Mucosa of descending colon (tissue), 3 donors: ENCODE results near the gene PCBP3. TPM values are rescaled to one million over a fixed set of nuclear protein-coding genes. Genes with fewer than 3 reads are reported as not detected.

Experiments used
- ATAC-seq: fragments of 200-7000 bp; cut with Tn5 transposase; one replicate; pipeline ENCODE4 v1.9.1; 2020; ENCODE audit warnings: mild to moderate bottlenecking, moderate library complexity
- DNase-seq, 3 donors: peaks; one replicate each; pipeline ENCODE4 v3.0.0-alpha.2; 2020
- H3K36me3 ChIP-seq: fragments of 200-600 bp; one replicate; pipeline ENCODE4 v1.8.0; 2021; ENCODE audit warnings: low read depth, mild to moderate bottlenecking
- H3K4me1 ChIP-seq: fragments of 200-600 bp; one replicate; pipeline ENCODE4 v1.8.0; 2021; ENCODE audit warnings: low read depth, mild to moderate bottlenecking
- H3K4me3 ChIP-seq: fragments of 200-600 bp; one replicate; pipeline ENCODE4 v1.8.0; 2021; ENCODE audit warnings: mild to moderate bottlenecking
- H3K9me3 ChIP-seq: fragments of 200-600 bp; one replicate; pipeline ENCODE4 v1.8.0; 2021; ENCODE audit warnings: mild to moderate bottlenecking
- CTCF ChIP-seq: fragments of 200-600 bp; IDR thresholded peaks from one replicate; pipeline ENCODE4 v1.8.0; 2022; ENCODE audit warnings: antibody characterized with exemption, mild to moderate bottlenecking
- intact Hi-C, 2 donors: fragments of 100-400 bp; cut with DNase I in 1 of 2; cut with micrococcal nuclease in 1 of 2; formaldehyde crosslinking; loops; one replicate each; pipeline versions ENCODE4 v1.11.0 to v1.11.1; 2022; cut with DNase I, micrococcal nuclease
- total RNA-seq, 3 donors: library from RNA; stranded (reverse); fragmentation: NEBNext Ultra II Directional in 2 of 3; extraction: Animal tissue kit (Norgen Biotek cat#: 25700) in 2 of 3; gene quantifications; one replicate each; pipeline versions ENCODE4 v1.2.1 to v1.2.4, GENCODE V29; 2021 to 2023
- donor health status: DM: no; HTN: no; CAD: no; lungs with moderate emphysema.
- donor health status: DM: no; HTN: no; CAD: no.
- donor health status: DM: no; HTN: yes; CAD: no.

The PCBP3 gene
- total RNA-seq, 3 donors from 2014 or later, result 4.5 to 18.4 (median 7.6) TPM

DNA sequence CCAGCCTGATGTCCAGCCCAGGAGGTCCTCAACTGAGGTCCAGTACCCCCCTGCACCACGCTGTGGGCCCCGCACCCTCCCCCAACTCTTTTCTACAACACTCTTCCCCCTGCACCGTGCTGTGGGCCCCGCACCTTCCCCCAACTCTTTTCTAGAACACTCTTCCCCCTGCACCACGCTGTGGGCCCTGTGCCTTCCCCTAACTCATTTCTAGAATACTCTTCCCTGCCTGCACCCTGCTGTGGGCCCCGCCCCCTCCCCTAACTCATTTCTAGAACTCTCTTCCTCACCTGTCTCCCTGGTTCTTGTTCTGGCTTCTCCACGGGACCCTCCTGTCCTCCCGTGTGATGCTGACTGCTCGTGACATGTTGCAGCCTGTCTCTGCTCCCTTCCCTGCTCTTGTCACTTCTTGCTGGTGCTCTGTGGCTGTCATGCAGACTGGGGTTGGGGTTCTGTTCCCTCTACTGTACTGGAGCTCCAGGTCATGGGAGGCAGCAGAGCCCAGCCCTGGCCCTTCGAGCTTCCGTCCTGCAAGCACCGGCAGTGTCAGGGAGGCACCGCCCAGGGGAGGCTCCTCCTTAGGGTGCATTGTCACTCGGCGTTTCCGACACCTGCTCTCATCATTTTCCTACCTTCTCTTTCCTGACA is 177.9 kb downstream of the PCBP3 start:
- ATAC-seq, result no peak
- no peak for TF ChIP-seq CTCF
- H3K9me3 ChIP-seq, result no peaks in the 10 kb centered on the region
- H3K36me3 ChIP-seq, result no peaks in the 10 kb centered on the region
- DNase-seq, result no peak
- no peaks in the 10 kb centered on the region for H3K4me1 ChIP-seq
- H3K4me3 ChIP-seq, result no peak overlapping the region
- intact Hi-C loops, result loop anchor here in 1 of 2 donors (10.0 kb wide), 1 partner anchor 267 kb away; no protein-coding TSS in a partner anchor

DNA sequence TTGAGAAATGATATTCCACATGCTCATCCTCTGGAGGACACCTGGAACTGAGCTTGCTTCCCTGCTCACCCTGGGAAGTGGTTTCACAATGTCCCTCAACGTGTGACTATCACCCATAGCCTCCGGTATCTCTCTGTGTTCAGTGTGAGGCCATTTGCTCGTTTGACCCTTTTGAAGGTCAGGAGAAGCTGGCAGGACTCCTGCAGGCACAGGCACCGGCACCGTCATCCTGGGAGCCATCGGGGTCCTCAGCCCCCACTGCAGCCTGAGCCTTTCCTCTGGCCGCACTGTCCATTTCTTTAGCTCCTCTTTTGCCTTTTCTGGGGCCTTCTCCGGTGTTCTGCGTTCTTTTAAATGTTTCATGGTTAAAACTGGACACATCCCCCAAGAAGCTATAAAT is 178.5 kb downstream of the PCBP3 start:
- H3K9me3 ChIP-seq, result no peaks in the 10 kb centered on the region
- no peaks in the 10 kb centered on the region for H3K4me1 ChIP-seq
- ATAC-seq (no peak), DNase-seq (no peak)
- H3K36me3 ChIP-seq, result no peaks in the 10 kb centered on the region
- intact Hi-C loops, result loop anchor here in 1 of 2 donors (10.0 kb wide), 1 partner anchor 267 kb away; no protein-coding TSS in a partner anchor
- no peak for TF ChIP-seq CTCF
- no peak overlapping the region for H3K4me3 ChIP-seq

GRCh38 chr21:45822429-45823099 is 179.0 kb downstream of the PCBP3 start:
- DNase-seq, result no peak
- Histone ChIP-seq H3K9me3 (no peaks in the 10 kb centered on the region), H3K4me1 (no peaks in the 10 kb centered on the region), H3K36me3 (no peaks in the 10 kb centered on the region), H3K4me3 (no peak overlapping the region)
- intact Hi-C loops, result loop anchor here in 1 of 2 donors (10.0 kb wide), 1 partner anchor 268 kb away; no protein-coding TSS in a partner anchor
- no peak for ATAC-seq
- TF ChIP-seq CTCF, result no peak

DNA sequence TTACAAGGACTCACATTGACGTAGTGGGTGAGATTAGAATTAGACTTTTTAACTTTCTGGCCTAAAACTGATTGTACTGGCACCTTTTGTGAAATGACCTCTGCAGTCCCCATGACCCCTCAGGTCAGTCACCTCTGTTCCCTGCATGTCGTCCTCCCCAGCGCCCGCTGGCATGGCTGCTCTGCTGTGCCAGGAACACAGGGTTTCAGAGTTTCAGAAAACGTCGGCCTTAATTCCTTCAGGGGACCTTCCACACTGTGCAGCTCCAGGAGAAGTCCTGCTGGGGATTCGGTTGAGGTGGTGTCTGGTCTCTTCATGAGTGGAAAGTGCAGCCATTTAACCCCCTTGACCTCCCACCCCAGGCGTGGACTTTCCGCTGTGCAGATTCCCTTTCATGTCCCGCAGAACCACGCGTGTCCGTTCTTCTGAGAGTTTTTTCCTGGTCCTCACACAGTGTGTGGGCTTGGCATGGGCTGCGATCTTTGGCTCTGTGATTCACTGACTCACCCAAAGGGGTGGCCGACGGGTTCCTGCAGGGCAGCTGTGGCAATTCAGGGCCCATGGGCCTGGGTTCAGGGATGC is 179.7 kb downstream of the PCBP3 start:
- DNase-seq, result no peak
- ATAC-seq, result no peak
- H3K36me3 ChIP-seq, result no peaks in the 10 kb centered on the region
- intact Hi-C loops, result loop anchor here in 1 of 2 donors (10.0 kb wide), 1 partner anchor 268 kb away; no protein-coding TSS in a partner anchor
- no peak for TF ChIP-seq CTCF
- no peak overlapping the region for H3K4me3 ChIP-seq
- no peaks in the 10 kb centered on the region for H3K4me1 ChIP-seq
- H3K9me3 ChIP-seq, result no peaks in the 10 kb centered on the region

DNA sequence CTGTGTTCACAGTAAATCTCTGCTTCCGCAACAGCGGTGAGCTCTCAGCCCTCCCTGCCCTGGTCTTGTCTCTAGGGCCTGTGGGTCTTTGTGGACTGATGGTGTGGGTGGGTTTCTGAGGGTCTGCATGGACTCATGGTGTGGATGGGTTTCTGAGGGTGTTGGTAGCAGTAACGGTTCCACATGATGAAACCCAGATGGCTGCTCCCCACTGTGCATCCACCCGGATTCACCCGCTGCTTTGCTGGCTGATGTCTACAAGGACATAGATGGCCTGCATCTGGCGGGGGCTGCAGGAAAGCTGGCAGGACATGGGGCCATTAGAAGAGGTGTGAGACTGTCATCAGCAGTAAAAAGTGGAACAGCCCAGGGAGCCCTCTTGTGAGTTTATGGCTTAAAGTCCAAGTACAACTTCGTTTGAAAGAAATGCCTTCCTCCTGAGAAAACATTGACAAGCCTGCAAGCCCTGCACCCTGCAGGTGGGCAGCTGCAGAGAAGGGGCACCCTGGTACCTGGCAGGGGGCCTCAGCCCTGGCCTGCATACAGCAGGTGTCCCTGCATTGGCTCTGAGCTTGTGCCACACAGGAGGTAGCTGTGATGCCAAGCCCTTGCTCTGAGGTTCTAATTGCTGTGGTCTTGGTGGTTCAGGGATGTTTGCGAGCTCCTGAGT is 181.2 kb downstream of the PCBP3 start:
- TF ChIP-seq CTCF, result no peak
- Histone ChIP-seq H3K9me3 (no peaks in the 10 kb centered on the region), H3K4me3 (no peak overlapping the region), H3K4me1 (no peaks in the 10 kb centered on the region), H3K36me3 (no peaks in the 10 kb centered on the region)
- ATAC-seq (no peak), DNase-seq (no peak)
- intact Hi-C loops, result loop anchor here in 1 of 2 donors (10.0 kb wide), 1 partner anchor 270 kb away; no protein-coding TSS in a partner anchor
